Nucleus accumbens (tissue), 56 donors: ENCODE data around the gene NAALADL2.
"Not testable (repeated sequence)": the region's sequence is repeated elsewhere in the genome, so short reads cannot be mapped to it uniquely, and the experiment has no call there.

Experiments
- DNase-seq, 56 donors: peaks; one replicate each; lab custom pipeline; 2025; lab: John Stamatoyannopoulos, UW

Gene NAALADL2

DNA sequence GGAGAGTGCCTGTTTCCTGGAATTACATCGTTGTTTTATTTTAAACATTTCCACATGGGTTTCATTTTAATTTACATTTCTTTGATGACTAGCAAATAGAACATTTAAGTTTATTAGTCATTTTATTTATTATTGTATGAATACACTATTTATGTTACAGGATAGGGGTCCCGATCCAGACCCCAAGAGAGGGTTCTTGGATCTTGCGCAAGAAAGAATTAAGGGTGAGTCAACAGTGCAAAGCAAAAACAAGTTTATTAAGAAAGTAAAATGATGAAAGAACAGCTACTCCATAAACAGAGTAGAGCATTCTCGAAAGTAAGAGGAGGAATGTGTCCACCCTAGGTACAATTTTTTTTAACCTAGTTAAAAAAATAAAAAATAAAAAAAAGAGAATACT lies 539.5 kb downstream of the NAALADL2 start:
- no peak for DNase-seq

DNA sequence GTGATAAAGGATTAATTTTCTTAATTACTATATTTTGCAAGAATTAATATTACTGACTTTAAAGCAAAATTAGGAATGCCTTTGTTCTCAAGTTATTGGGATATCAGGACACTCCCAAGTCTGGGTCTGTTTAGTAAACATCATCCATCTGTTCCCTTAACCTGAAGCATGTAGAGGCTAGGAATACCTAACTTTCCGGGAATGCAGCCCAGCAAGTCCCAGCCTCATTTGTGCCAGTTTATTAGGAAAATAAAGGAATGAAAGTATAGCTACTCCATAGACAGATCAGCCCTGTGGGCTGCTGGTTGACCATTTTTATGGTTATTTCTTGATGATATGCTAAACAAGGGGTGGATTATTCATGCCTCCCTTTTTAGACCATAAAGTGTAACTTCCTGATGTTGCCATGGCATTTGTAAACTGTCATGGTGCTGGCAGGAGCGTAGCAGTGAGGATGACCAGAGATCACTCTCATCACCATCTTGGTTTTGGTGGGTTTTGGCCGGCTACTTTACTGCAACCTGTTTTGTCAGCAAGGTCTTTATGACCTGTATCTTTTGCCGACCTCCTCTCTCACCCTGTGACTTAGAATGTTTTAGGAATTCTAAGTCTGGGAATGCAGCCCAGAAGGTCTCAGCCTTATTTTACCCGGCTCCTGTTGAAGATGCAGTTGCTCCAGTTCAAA lies 540.2 kb downstream of the NAALADL2 start:
- DNase-seq, result no peak

DNA sequence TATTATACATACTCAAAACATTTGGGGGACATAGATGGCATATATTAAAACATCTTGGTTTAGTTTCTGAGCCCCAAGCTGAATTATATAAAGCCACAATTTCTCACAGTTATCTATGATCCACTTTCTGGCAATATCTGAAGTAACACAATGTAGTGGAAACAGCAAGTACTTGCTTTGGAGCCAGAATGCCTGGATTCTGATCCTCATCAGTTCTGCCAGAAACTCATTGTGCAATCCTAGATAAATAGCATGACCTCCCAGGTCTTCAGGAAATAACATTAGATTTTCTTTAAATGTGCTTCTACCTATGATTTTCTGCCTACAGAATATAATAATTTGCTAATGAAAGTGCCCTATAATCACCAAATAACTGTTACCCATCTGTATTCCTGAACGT lies 544.9 kb downstream of the NAALADL2 start:
- no peak for DNase-seq

DNA sequence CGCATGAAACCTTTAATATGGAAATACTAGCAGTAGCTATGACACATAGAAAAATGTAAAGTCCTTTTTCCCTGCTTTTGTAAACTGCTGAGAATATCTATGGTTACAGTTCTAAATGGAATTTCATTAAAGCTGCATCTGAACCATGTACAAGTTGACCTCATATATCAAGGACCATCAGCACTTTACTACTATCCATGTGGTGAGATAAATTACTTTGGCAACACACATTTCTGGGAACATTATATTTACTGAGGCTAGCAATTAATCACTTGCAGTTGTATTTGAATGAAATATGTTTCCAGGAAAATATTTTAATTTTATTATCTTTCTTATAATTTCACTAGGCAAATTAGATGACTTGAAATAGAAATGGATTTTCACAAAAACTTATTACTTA lies 545.5 kb downstream of the NAALADL2 start:
- no peak for DNase-seq

DNA sequence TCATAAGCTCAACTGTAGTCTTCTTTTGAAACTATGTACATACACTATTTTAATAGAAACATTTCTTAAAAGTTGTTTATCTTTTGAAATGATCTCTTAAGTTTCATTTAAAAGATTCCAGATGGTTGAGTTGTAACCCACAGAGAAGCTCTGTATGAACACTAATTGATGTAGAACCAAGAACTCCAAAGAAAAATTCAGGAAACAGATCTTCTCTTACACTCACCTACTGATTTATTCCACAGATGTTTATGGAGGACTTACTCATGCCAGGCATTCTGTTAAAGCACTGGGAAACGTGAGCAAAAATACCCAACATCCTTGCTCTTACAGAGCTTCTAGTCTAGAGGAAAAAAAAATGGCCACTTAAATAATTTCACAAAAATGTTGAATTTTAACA lies 551.1 kb downstream of the NAALADL2 start:
- DNase-seq, result no peak

DNA sequence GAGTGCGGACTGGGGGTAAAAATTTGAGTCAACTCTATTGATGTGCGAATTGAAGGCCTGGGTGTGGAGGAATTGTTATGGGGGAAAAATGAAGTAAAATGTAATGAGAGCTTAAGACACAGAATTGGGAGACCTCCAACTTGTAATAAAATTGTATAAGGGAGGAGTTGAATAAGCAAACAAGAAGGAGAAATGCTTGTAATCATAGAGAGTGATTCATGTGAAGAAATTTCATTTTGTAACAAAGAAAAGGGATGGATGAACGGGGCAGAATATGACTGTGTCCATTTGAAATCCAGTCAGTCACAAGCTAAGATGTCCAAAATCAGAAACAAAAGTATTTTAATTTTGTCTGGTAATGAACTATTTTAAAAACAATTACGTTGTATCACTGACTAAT lies 552.3 kb downstream of the NAALADL2 start:
- DNase-seq, result no peak

DNA sequence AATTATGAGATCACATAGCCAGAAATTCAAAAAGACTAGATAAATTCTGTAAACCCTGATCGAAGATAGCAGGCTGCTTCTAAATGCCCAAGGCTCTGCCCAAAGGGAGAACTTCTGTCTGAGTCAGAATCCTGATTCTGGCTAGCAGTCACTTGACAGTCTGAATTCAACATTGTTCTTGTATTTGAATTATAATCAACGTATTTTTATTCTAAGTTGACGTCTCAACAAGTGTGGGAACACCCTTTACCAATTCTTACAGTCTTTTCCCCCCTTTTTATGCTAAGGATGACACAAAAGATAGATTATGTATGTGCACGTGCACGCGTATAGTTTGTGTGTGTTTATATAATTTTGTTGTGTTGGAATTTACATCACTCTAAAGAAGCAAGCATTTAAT lies 552.8 kb downstream of the NAALADL2 start:
- DNase-seq, result no peak

DNA sequence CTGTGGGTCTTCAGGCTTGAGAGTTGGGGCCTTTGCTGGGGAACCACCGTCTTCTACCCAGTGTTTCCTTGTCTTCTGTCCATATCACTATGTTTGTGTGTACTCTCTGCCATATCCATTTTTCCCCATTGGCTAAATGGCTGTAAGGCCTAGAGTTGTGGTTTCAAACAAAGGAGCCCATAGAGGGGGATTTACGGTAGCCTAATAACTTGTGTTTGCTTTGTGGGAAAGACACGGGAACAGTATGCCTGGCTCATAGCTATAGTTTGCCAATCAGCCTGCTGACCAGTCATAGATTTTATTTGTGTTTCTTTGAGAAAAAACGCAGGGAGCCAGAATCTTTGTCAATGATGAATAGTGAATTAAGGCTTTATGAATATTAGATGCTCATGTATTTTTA lies 554.8 kb downstream of the NAALADL2 start:
- DNase-seq, result no peak

DNA sequence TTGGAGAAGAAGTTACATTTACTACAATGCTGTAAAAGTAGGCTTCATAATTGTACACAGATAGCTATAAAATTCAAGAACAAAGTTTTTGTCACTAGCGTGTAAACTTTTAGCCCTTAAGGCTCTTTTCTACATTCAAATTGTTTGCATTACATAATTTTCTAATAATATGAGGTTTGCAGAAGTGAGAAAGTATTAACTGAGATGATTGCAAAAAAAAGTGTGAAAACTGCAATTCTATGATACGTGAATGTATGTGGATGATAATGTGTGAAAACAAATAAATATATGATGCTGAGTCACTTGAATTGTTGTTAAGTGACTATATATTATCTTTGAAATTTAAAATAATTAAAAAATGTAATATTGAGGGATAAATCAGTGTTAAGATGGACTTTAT lies 557.5 kb downstream of the NAALADL2 start:
- DNase-seq, result no peak

DNA sequence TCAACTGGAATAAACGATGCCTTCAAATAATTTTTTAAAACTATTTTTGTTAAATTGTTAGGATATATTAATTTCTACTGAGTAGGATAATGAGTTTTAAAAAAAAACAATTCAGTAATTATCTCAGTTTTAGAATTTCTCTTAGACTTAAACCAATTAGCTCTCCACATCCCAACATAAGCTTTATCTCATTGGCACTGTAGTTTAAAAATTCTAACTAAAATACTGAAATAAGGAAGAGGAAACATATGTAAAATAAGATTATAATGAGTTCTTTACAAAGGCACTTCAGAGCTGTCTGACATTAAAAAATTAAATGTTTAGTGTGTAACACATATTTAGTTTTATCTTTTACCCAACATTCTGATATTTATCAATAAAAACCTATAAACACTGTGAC lies 558.3 kb downstream of the NAALADL2 start:
- DNase-seq, result no peak

DNA sequence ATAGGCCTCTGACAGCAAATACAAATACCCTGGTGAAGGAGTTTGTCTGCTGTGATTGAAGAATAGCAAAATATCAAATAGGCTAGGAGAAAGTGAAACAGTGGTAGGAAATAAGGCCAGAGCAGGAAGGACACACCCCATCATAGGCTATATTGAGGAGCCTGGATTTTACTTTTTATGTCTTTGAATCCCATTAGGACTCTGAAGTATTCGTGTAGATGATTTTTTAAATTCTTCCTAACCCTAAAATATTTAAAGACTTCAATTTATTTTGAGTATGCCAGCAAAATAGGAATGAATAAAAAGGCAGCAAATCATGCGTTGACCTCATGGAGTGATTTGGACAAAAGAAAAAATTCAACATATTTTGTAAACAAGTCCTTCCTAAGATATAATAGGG lies 562.8 kb downstream of the NAALADL2 start:
- no peak for DNase-seq

DNA sequence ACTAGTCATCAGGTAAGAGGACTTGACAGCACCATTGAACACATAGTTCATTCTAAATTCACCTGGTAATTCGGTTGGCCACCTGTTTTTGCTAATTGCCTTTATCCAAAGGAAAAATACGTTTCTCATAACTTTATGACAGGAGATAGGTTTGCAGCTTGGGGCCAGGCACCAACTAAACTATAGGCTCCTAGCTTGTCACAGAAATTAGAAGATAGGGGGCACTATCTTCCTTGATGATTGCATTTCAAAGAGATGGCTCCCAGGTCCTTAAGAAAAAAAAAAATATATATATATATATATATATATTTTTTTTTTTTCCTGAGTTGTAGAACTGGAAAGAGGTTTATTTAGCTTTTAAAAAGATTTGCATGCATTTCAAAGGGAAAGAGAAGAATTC lies 563.6 kb downstream of the NAALADL2 start:
- no peak for DNase-seq

DNA sequence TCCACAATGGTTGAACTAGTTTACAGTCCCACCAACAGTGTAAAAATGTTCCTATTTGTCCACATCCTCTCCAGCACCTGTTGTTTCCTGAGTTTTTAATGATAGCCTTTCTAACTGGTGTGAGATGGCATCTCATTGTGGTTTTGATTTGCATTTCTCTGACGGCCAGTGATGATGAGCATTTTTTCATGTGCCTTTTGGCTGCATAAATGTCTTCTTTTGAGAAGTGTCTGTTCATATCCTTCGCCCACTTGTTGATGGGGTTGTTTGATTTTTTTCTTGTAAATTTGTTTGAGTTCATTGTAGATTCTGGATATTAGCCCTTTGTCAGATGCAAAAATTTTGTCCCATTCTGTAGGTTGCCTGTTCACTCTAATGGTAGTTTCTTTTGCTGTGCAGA lies 564.7 kb downstream of the NAALADL2 start:
- not testable (repeated sequence) for DNase-seq

DNA sequence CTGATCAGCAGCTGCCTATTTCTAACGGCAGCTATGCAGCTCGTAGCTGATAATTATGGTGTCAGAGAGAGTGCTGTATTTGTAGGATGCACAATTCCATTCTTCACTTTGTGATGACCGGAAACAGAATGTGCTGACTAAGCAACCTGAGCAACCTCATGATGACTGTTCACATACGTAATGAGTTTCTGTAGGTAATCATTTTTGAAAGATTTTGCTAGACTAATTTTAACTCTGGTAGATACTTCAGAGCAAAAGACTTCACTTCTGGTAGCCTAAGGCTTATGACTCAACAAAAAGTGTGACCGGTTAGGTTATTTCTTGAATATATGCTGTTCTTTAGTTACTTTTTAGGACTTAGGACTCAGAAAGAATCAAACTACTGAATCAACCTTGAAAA lies 567.7 kb downstream of the NAALADL2 start:
- no peak for DNase-seq

DNA sequence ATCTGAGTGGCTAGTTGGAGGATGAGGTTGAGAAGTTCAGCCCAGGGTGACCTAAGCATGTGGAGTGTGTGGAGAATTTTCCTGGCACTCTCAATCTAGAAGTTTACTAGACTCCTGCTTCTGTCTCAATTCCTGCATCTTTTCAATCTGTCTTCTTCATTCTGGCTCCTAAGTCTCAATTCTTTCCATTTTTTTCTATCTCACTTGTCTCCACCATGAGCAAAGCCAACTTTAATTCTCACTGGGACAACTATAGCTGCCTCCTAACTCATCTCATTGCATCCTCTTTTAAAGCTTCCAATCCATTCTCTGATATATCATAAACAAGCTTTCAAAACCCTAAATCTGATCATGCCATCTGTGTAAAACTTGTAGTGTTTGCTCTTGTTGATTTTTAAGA lies 569.3 kb downstream of the NAALADL2 start:
- no peak for DNase-seq

DNA sequence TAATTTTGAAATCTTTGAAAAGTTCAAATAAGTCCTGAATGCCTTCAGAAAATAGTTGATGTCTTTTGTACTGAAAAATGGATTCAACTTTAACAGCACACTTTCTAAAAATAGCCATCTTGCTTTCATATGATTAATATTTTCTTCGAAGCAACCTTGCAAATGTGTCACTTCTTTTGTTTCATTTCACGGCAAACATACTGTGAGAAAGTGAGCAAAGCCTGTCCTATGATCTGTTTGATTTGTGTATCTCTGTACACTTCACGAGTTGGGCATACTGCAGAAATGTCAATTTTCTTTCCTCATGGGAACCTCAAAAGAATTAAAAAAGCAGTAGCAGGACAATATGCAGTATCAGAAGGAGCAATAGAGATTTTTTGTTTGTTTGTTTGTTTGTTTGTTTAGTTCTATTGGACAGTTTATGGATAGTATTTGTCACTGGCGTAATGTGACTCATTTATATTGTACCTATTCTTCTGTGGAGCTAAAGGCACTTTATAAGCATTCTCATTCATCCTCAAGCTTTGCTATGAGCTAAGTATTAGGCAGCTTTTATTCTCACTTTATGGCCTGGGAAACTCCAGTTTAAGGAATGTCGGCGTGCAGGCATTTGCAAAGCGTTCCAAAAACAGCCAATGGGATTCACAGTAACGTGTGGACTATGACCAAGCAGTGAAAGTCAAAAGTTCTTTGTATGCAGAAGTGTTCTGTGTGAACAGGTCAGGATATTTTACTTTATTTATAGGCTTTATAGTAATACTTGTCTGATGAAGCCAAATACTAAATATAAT lies 572.0 kb downstream of the NAALADL2 start:
- no peak for DNase-seq

DNA sequence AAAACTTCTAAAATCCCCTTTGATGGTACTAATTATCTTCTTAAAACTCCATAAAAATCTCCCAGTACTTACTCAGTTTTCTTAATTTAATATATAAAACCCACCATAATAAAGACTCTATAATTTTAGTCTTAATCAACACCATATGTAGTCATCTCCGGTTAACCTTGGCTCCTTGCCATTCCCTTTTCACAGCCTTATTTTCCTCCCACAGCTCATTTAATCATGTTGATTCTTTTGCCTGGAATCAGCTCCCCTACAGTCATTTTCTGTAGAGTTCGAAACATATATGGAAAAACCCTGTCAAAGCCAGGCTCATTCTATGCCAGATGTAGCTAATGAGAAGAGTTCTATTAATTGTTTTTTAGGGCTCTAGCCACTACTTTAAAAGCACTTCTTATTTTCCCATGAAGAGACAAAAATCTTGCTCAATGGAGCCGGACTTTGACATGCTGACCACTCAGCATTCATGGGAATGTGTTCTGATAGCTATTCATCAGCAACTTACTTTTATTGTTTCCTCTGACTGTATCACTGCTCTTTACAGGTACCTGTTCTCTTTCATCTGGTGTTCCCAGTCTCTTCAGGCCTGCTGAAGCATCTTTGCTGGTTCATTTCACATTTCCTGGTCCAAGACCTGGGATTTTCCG lies 573.4 kb downstream of the NAALADL2 start:
- no peak for DNase-seq

DNA sequence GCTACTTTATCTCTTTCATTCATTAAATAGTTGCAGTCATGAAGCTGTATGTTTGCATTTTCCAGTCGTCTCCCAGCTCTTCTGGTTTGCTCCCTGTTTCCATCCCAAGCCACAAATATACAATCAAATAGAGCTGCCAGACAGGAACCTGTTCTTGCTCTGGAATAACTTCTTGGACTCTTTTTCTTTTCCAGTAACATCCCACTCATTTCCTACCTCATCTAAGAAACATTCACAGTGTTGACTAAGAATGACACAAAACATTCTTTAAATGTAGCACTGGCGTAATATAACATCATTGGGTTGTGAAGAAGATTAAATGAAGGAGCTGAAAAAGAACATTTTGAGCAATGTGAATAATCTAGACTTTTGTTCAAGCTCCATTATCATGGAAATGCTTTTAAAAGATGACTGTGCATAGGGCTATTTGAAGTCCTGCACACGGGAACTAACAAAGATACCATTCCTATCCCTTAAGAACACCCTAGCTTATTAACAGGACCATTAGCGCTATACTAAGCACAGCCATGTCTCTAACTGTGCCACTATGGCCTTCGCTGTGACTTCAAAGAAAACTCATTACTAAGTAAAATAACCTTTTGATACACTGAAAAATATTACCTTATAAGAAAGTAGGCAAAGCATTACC lies 574.0 kb downstream of the NAALADL2 start:
- DNase-seq, result no peak

DNA sequence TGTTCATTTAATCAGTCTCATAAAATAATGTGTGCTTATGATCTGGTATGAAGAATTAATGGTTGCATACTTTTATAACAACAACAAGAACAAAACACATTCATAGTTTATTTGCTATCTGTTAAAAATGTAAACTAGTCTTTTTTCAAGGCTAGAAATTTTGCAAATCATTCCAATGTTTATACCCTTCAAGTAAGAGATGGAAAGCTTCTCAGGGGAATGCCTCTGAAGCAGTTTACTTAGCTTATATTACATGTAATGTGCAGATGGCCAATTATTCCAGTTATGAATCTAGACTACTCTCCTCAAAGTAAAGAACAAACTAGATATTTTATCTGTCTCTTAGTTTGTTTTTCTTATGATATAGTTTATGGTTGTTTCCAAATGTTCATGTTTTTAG lies 575.4 kb downstream of the NAALADL2 start:
- DNase-seq, result no peak

DNA sequence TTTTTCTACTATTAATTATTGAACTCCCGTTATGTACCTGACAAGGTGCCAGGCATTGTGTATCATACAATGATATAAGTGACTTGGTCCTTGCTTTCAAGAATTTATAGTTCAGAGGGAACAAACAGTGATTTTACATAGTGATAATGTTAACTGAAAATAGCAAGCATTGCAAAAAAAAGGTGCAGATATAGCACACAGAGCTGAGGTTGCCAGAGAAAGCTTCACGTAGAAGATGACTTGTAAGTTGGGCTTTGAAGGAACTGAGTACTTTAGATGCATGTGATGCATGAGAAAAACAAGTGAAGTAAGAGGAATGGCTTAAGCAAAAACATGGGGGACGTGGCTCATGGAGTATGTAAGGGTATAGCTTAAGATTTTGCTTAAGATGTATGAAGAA lies 584.5 kb downstream of the NAALADL2 start:
- no peak for DNase-seq

DNA sequence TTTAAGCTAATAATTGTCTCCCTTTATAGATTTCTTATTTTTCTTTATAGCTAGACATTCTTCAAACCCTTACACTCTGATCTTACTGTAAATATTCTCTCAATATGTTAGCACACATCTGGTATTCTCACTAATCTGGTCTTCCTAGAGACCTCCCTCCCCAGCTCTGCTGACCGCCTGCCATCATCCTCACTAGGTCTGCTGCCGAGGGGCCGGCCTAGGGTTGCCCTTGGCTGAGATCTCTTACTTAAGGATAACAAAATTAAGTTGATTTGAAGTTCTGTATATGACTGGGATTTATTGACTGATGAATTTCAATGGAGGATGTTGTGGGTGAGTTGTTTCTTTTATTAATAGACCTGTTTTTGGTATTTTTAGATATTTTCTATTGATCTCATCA lies 586.6 kb downstream of the NAALADL2 start:
- no peak for DNase-seq
